GM23338 (cell line): ENCODE measurements around the gene IL18R1. TPM values are rescaled to one million over a fixed set of nuclear protein-coding genes. Genes with fewer than 3 reads are reported as not detected.

Experiments used
- ATAC-seq: fragments of 200-7000 bp; cut with Tn5 transposase; 3 replicates; pipeline ENCODE4 v1.9.1; 2020
- DNase-seq: peaks from one replicate; pipeline ENCODE4 v3.0.0-alpha.2; 2015; ENCODE audit warnings: low spot score
- H2AFZ ChIP-seq: fragments of 200-600 bp; sonication (generic); 2 replicates; pipeline ENCODE4 v1.8.0; 2016; ENCODE audit warnings: antibody characterized with exemption, mild to moderate bottlenecking, moderate library complexity
- H3F3A ChIP-seq: fragments of 200-600 bp; sonication (generic); replicated peaks from 2 replicates; pipeline ENCODE4 v1.8.0; 2017; ENCODE audit warnings: antibody characterized with exemption, mixed run types, low read depth
- H3K27ac ChIP-seq: fragments of 200-600 bp; sonication (generic); 2 replicates; pipeline ENCODE4 v1.6.1; 2016; ENCODE audit warnings: low read depth
- H3K27me3 ChIP-seq: fragments of 200-600 bp; sonication (generic); 2 replicates; pipeline ENCODE4 v1.8.0; 2016; ENCODE audit warnings: mild to moderate bottlenecking, mixed run types, moderate library complexity; ENCODE audit not compliant: insufficient read depth
- H3K36me3 ChIP-seq: fragments of 200-600 bp; sonication (generic); 2 replicates; pipeline ENCODE4 v1.8.0; 2016; ENCODE audit warnings: mild to moderate bottlenecking; ENCODE audit not compliant: insufficient read depth
- H3K4me1 ChIP-seq: fragments of 200-600 bp; sonication (generic); 2 replicates; pipeline ENCODE4 v1.8.0; 2016; ENCODE audit warnings: mild to moderate bottlenecking, moderate library complexity; ENCODE audit not compliant: insufficient read depth
- H3K4me2 ChIP-seq: fragments of 200-600 bp; sonication (generic); 2 replicates; pipeline ENCODE4 v1.7.1; 2017; ENCODE audit warnings: mixed run types
- H3K4me3 ChIP-seq: fragments of 200-600 bp; sonication (generic); 2 replicates; pipeline ENCODE4 v1.6.1; 2016; ENCODE audit warnings: mixed run types
- H3K79me2 ChIP-seq: fragments of 200-600 bp; sonication (generic); replicated peaks from 2 replicates; pipeline ENCODE4 v1.8.0; 2017; ENCODE audit warnings: mild to moderate bottlenecking; ENCODE audit not compliant: insufficient read depth
- H3K9me2 ChIP-seq: fragments of 200-600 bp; sonication (generic); 2 replicates; pipeline ENCODE4 v1.8.0; 2017; ENCODE audit not compliant: insufficient read depth
- H4K20me1 ChIP-seq: fragments of 200-600 bp; sonication (generic); replicated peaks from 2 replicates; pipeline ENCODE4 v1.8.0; 2017; ENCODE audit warnings: mild to moderate bottlenecking; ENCODE audit not compliant: insufficient read depth
- H3K27ac Mint-ChIP-seq: 2 replicates; pipeline ENCODE4 v1.8.0; 2020; ENCODE audit warnings: inconsistent platforms, mild to moderate bottlenecking, moderate library complexity, mixed read lengths
- H3K27me3 Mint-ChIP-seq: 3 replicates; pipeline ENCODE4 v1.8.0; 2022; ENCODE audit warnings: low read depth, mild to moderate bottlenecking, moderate library complexity, mixed read lengths, inconsistent platforms; ENCODE audit not compliant: insufficient read depth, poor library complexity
- H3K36me3 Mint-ChIP-seq: 3 replicates; pipeline ENCODE4 v1.8.0; 2021; ENCODE audit warnings: low read depth, mild to moderate bottlenecking, inconsistent platforms, moderate library complexity, mixed read lengths
- H3K4me1 Mint-ChIP-seq: 3 replicates; pipeline ENCODE4 v1.8.0; 2020; ENCODE audit warnings: mild to moderate bottlenecking, inconsistent platforms, mixed read lengths
- H3K4me3 Mint-ChIP-seq: 3 replicates; pipeline ENCODE4 v1.8.0; 2021; ENCODE audit warnings: moderate library complexity, mild to moderate bottlenecking, inconsistent platforms, mixed read lengths
- H3K9me3 Mint-ChIP-seq: 3 replicates; pipeline ENCODE4 v1.8.0; 2020; ENCODE audit warnings: moderate library complexity, mild to moderate bottlenecking, inconsistent platforms, mixed read lengths
- CREB1 ChIP-seq: fragments of 250-450 bp; sonication (Bioruptor Pico); IDR thresholded peaks from 2 replicates; pipeline ENCODE4 v1.5.0; 2020; ENCODE audit warnings: low read depth, mild to moderate bottlenecking, moderate library complexity
- CTCF ChIP-seq, 2 experiments: fragments of 200-600 bp in 1 of 2; sonication (generic) in 1 of 2; conservative IDR thresholded peaks; 2 replicates each; pipeline versions ENCODE4 v1.5.1 to v1.6.1; 2016 to 2017; ENCODE audit warnings: antibody characterized with exemption in 2 of 2, low read depth in 2 of 2, mild to moderate bottlenecking in 2 of 2, moderate library complexity in 1 of 2
- EZH2 ChIP-seq: fragments of 200-600 bp; sonication (generic); IDR thresholded peaks from one replicate; pipeline ENCODE4 v1.8.0; 2017; ENCODE audit warnings: antibody characterized with exemption, mild to moderate bottlenecking, low read depth; ENCODE audit not compliant: unreplicated experiment
- EZH2phosphoT487 ChIP-seq: fragments of 200-600 bp; sonication (generic); IDR thresholded peaks from one replicate; pipeline ENCODE4 v1.8.1; 2018; ENCODE audit warnings: antibody characterized with exemption; ENCODE audit not compliant: unreplicated experiment
- JUNB ChIP-seq: IDR thresholded peaks from one replicate; pipeline ENCODE4 v1.6.1; 2016; ENCODE audit warnings: antibody characterized with exemption; ENCODE audit not compliant: unreplicated experiment
- NANOG ChIP-seq: IDR thresholded peaks from 2 replicates; pipeline ENCODE4 v1.6.1; 2016; ENCODE audit warnings: antibody characterized with exemption, borderline replicate concordance
- POLR2AphosphoS5 ChIP-seq: IDR thresholded peaks from 2 replicates; pipeline ENCODE4 v1.6.1; 2016; ENCODE audit warnings: antibody characterized with exemption, low read depth
- STAT1 ChIP-seq: IDR thresholded peaks from one replicate; pipeline ENCODE4 v1.6.1; 2016; ENCODE audit warnings: antibody characterized with exemption; ENCODE audit not compliant: unreplicated experiment
- ZNF114 ChIP-seq: fragments of 250-450 bp; sonication (Bioruptor Pico); IDR thresholded peaks from 2 replicates; pipeline ENCODE4 v1.5.0; 2020; ENCODE audit warnings: mild to moderate bottlenecking, moderate library complexity
- ZNF331 ChIP-seq: fragments of 250-450 bp; sonication (Bioruptor Pico); IDR thresholded peaks from 2 replicates; pipeline ENCODE4 v1.5.0; 2020; ENCODE audit warnings: low read depth, mild to moderate bottlenecking, moderate library complexity
- ZNF462 ChIP-seq: fragments of 250-450 bp; sonication (Bioruptor Pico); IDR thresholded peaks from 2 replicates; pipeline ENCODE4 v1.5.0; 2020; ENCODE audit warnings: mild to moderate bottlenecking, moderate library complexity
- polyA plus RNA-seq: library from polyadenylated mRNA; unstranded; fragments of >200 nt; fragmentation: Nextera tagmentation; extraction: Ambion mirVana; gene quantifications from 2 replicates; pipeline ENCODE4 v1.2.1, GENCODE V29; 2016
- total RNA-seq: library from RNA; depleted of rRNA; stranded (reverse); fragments of >200 nt; shearing (Covaris generic); gene quantifications from 2 replicates; pipeline ENCODE4 v1.2.3, GENCODE V29; 2014
- TF ChIP-seq, protein P1 (sequence below): IDR thresholded peaks from 2 replicates; pipeline ENCODE4 v1.6.1; 2016; ENCODE audit warnings: antibody characterized with exemption
- TF ChIP-seq, protein P2 (sequence below): IDR thresholded peaks from one replicate; pipeline ENCODE4 v1.6.1; 2018; ENCODE audit warnings: antibody characterized with exemption; ENCODE audit not compliant: unreplicated experiment

Gene IL18R1
- total and polyA plus RNA-seq, 2 experiments from 2014 or later = 0.17 to 0.39 TPM

DNA sequence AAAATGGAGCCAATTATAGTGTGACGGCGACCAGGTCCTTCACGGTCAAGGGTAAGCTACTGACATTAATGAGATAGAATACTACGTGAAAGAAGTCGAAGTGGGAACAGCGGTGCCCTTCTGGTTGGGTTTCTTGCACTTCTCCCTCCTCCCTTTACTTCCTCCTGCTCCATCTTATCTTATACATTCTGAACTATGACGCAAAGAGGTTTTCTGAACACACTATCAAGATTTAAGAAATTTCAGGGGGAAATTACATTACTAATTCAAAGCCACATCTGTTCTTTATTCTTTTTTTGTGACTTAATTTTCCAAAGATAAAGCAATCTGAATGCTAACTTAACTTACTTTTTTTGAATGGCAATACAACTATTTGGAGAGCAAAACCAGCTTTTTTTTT lies 14.8 kb upstream of the IL18R1 start:
- H3K9me2 ChIP-seq = no peaks in the 10 kb centered on the region
- TF ChIP-seq CREB1 (CRISPR knock-in tag) (no peak), ZNF114 (CRISPR knock-in tag) (no peak), JUNB (no peak), EZH2phosphoT487 (no peak), STAT1 (no peak), ZNF462 (no peak), NANOG (no peak), CTCF (conservative IDR thresholded peaks at IDR 0.05; ENCODE audit: low read depth in 2 of 2) (no peak), EZH2 (no peak), POLR2AphosphoS5 (no peak), ZNF331 (CRISPR knock-in tag) (no peak)
- TF ChIP-seq, protein P1, sequence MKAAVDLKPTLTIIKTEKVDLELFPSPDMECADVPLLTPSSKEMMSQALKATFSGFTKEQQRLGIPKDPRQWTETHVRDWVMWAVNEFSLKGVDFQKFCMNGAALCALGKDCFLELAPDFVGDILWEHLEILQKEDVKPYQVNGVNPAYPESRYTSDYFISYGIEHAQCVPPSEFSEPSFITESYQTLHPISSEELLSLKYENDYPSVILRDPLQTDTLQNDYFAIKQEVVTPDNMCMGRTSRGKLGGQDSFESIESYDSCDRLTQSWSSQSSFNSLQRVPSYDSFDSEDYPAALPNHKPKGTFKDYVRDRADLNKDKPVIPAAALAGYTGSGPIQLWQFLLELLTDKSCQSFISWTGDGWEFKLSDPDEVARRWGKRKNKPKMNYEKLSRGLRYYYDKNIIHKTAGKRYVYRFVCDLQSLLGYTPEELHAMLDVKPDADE = no peak
- TF ChIP-seq, protein P2, sequence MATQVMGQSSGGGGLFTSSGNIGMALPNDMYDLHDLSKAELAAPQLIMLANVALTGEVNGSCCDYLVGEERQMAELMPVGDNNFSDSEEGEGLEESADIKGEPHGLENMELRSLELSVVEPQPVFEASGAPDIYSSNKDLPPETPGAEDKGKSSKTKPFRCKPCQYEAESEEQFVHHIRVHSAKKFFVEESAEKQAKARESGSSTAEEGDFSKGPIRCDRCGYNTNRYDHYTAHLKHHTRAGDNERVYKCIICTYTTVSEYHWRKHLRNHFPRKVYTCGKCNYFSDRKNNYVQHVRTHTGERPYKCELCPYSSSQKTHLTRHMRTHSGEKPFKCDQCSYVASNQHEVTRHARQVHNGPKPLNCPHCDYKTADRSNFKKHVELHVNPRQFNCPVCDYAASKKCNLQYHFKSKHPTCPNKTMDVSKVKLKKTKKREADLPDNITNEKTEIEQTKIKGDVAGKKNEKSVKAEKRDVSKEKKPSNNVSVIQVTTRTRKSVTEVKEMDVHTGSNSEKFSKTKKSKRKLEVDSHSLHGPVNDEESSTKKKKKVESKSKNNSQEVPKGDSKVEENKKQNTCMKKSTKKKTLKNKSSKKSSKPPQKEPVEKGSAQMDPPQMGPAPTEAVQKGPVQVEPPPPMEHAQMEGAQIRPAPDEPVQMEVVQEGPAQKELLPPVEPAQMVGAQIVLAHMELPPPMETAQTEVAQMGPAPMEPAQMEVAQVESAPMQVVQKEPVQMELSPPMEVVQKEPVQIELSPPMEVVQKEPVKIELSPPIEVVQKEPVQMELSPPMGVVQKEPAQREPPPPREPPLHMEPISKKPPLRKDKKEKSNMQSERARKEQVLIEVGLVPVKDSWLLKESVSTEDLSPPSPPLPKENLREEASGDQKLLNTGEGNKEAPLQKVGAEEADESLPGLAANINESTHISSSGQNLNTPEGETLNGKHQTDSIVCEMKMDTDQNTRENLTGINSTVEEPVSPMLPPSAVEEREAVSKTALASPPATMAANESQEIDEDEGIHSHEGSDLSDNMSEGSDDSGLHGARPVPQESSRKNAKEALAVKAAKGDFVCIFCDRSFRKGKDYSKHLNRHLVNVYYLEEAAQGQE = no peak
- ATAC-seq = no peak
- no peak overlapping the region for H3K4me3 ChIP-seq
- Mint-ChIP-seq H3K27ac (no peak overlapping the region), H3K27me3 (no peaks in the 10 kb centered on the region), H3K36me3 (no peaks in the 10 kb centered on the region), H3K4me3 (no peak overlapping the region), H3K4me1 (no peaks in the 10 kb centered on the region), H3K9me3 (no peaks in the 10 kb centered on the region)
- H3K4me1 ChIP-seq = no peaks in the 10 kb centered on the region
- no peaks in the 10 kb centered on the region for H3F3A ChIP-seq
- H4K20me1 ChIP-seq = no peaks in the 10 kb centered on the region
- no peak overlapping the region for H3K27ac ChIP-seq
- no peaks in the 10 kb centered on the region for H3K36me3 ChIP-seq
- H3K27me3 ChIP-seq = no peaks in the 10 kb centered on the region
- no peak overlapping the region for H3K4me2 ChIP-seq
- no peak overlapping the region for H2AFZ ChIP-seq
- no peak for DNase-seq
- no peaks in the 10 kb centered on the region for H3K79me2 ChIP-seq
